ENCODE results near the gene RCN2.

- TF ChIP-seq CTCF (IDR thresholded peaks at IDR 0.05; ENCODE audit: poor library complexity) (no peak), EZH2 (IDR thresholded peaks at IDR 0.05; ENCODE audit: borderline replicate concordance) (no peak)
Measured at GRCh38 chr15:77002436-77002835, 70.9 kb downstream of the RCN2 start.
